ENCODE results near the gene AQP1.

GRCh38 chr7:30893357-30893756 lies 18.3 kb upstream of the AQP1 start:
- no peak for TF ChIP-seq CTCF (IDR thresholded peaks at IDR 0.05; ENCODE audit: low read depth, low read length, missing input control)
- TF ChIP-seq GABPA (IDR thresholded peaks at IDR 0.05 in 1 of 2, conservative IDR thresholded peaks at IDR 0.05 in 1 of 2), result no peak
- no peak for TF ChIP-seq TAF1 (conservative IDR thresholded peaks at IDR 0.05)
- TF ChIP-seq YY1 (IDR thresholded peaks at IDR 0.05), result no peak
- peak; percentile 21 for TF ChIP-seq SP1 (IDR thresholded peaks at IDR 0.05)
- no peak for TF ChIP-seq FOXA1 (IDR thresholded peaks at IDR 0.05)
- TF ChIP-seq JUND (IDR thresholded peaks at IDR 0.05), result no peak
- TF ChIP-seq ZBTB33 (IDR thresholded peaks at IDR 0.05), result no peak
- peak; percentile 14 for TF ChIP-seq REST (IDR thresholded peaks at IDR 0.05)
- TF ChIP-seq MAX (IDR thresholded peaks at IDR 0.05), result no peak
- TF ChIP-seq EGR1 (IDR thresholded peaks at IDR 0.05; ENCODE audit: low read depth in 2 of 2), result no peak
- no peak for TF ChIP-seq FOXA2 (IDR thresholded peaks at IDR 0.05)
